ENCODE data around the gene CADPS2. TPM values are rescaled to one million over a fixed set of nuclear protein-coding genes. Genes with fewer than 3 reads are reported as not detected.

The CADPS2 gene
- total RNA-seq, 2 experiments from 2014 or later: not detected

- peaks cover 79% of the 10 kb centered on the region for H3K27me3 Mint-ChIP-seq
- peaks cover 4% of the 10 kb centered on the region for H3K4me1 Mint-ChIP-seq (ENCODE audit: low read depth)
- ATAC-seq (no peak), DNase-seq (no peak)
- peaks cover 1% of the 10 kb centered on the region for H3K36me3 Mint-ChIP-seq (ENCODE audit: low read depth)
- H3K4me3 Mint-ChIP-seq: no peak overlapping the region
- intact Hi-C loops (cut with micrococcal nuclease): no loop called here
- CTCF ChIA-PET: no interaction called here
- H3K9me3 Mint-ChIP-seq: no peaks in the 10 kb centered on the region
- TF ChIP-seq CTCF (IDR thresholded peaks at IDR 0.05): no peak
- POLR2A ChIA-PET: no interaction called here
- H3K27ac Mint-ChIP-seq: no peak overlapping the region
These were observed 579.7 kb downstream of the CADPS2 start for GRCh38 chr7:122306320-122307227.

GRCh38 chr7:122305475-122306319, 580.6 kb downstream of the CADPS2 start:
- Mint-ChIP-seq H3K36me3 (ENCODE audit: low read depth) (peaks cover 1% of the 10 kb centered on the region), H3K27me3 (peaks cover 80% of the 10 kb centered on the region), H3K4me3 (no peak overlapping the region), H3K9me3 (no peaks in the 10 kb centered on the region), H3K27ac (no peak overlapping the region), H3K4me1 (ENCODE audit: low read depth) (peaks cover 4% of the 10 kb centered on the region)
- TF ChIP-seq CTCF (IDR thresholded peaks at IDR 0.05): no peak
- ChIA-PET CTCF (no interaction called here), POLR2A (no interaction called here)
- ATAC-seq (no peak), DNase-seq (no peak)
- intact Hi-C loops (cut with micrococcal nuclease): no loop called here

GRCh38 chr7:122304996-122305421, 581.3 kb downstream of the CADPS2 start:
- H3K27me3 Mint-ChIP-seq: peaks cover 83% of the 10 kb centered on the region

GRCh38 chr7:122304319-122304975, 581.8 kb downstream of the CADPS2 start, which contains the start of gene FEZF1:
FEZF1 (minus strand) TSS chr7:122304750; CDS start chr7:122304437, 313 bp downstream.
- no peak for TF ChIP-seq CTCF (IDR thresholded peaks at IDR 0.05)
- ChIA-PET CTCF (no interaction called here), POLR2A (no interaction called here)
- ATAC-seq (no peak), DNase-seq (no peak)
- Mint-ChIP-seq H3K9me3 (no peaks in the 10 kb centered on the region), H3K27ac (no peak within 1 kb of the TSS), H3K27me3 (peaks cover 84% of the 10 kb centered on the region), H3K36me3 (ENCODE audit: low read depth) (peaks cover 1% of the 10 kb centered on the region), H3K4me1 (ENCODE audit: low read depth) (no peaks in the 10 kb centered on the region), H3K4me3 (no peak within 1 kb of the TSS)
- intact Hi-C loops (cut with micrococcal nuclease): no loop called here

More at GRCh38 chr7:122304996-122305421, 581.3 kb downstream of the CADPS2 start:
- Mint-ChIP-seq H3K27ac (no peak overlapping the region), H3K36me3 (ENCODE audit: low read depth) (peaks cover 1% of the 10 kb centered on the region), H3K4me1 (ENCODE audit: low read depth) (peaks cover 4% of the 10 kb centered on the region), H3K9me3 (no peaks in the 10 kb centered on the region), H3K4me3 (no peak overlapping the region)
- intact Hi-C loops (cut with micrococcal nuclease): no loop called here
- CTCF ChIA-PET: no interaction called here
- TF ChIP-seq CTCF (IDR thresholded peaks at IDR 0.05): no peak
- DNase-seq: no peak
- ATAC-seq: no peak
- POLR2A ChIA-PET: no interaction called here

All from activated CD8-positive, alpha-beta T cell treated with anti-CD3 and anti-CD28 coated beads for 36 hours (primary cell).